HG02852 (cell line): ENCODE data around the gene CRACR2A.

Source experiments
- ATAC-seq: cut with Tn5 transposase; IDR thresholded peaks from one replicate; pipeline ENCODE4 v1.9.1; 2021; ENCODE audit warnings: mild to moderate bottlenecking, moderate library complexity; ENCODE audit not compliant: unreplicated experiment

CRACR2A gene

GRCh38 chr12:3752096-3752709, 706 bp downstream of the CRACR2A start:
- ATAC-seq, result peak; percentile 74

GRCh38 chr12:3751151-3752095, 1.5 kb downstream of the CRACR2A start:
- no peak for ATAC-seq

GRCh38 chr12:3750616-3751015, 2.3 kb downstream of the CRACR2A start:
- ATAC-seq, result no peak

GRCh38 chr12:3748620-3749019, 4.3 kb downstream of the CRACR2A start:
- no peak for ATAC-seq

GRCh38 chr12:3747976-3748619, 4.8 kb downstream of the CRACR2A start:
- no peak for ATAC-seq

GRCh38 chr12:3747543-3747942, 5.4 kb downstream of the CRACR2A start:
- ATAC-seq, result no peak

- no peak for ATAC-seq
Measured at GRCh38 chr12:3746758-3747157, 6.2 kb downstream of the CRACR2A start.

GRCh38 chr12:3745152-3745551, 7.8 kb downstream of the CRACR2A start:
- no peak for ATAC-seq

- ATAC-seq, result no peak
Measured at GRCh38 chr12:3744229-3744901, 8.5 kb downstream of the CRACR2A start.

GRCh38 chr12:3743803-3744202, 9.1 kb downstream of the CRACR2A start:
- no peak for ATAC-seq

- no peak for ATAC-seq
Measured at GRCh38 chr12:3741882-3742672, 10.8 kb downstream of the CRACR2A start.

- no peak for ATAC-seq
Measured at GRCh38 chr12:3740480-3741231, 12.3 kb downstream of the CRACR2A start.

GRCh38 chr12:3735432-3735831, 17.5 kb downstream of the CRACR2A start:
- no peak for ATAC-seq

GRCh38 chr12:3732901-3733300, 20.0 kb downstream of the CRACR2A start:
- ATAC-seq, result no peak

GRCh38 chr12:3730111-3730510, 22.8 kb downstream of the CRACR2A start:
- no peak for ATAC-seq

GRCh38 chr12:3728686-3729085, 24.2 kb downstream of the CRACR2A start:
- ATAC-seq, result no peak

- ATAC-seq, result peak; percentile 95
Measured at GRCh38 chr12:3727877-3728632, 24.9 kb downstream of the CRACR2A start.

GRCh38 chr12:3727354-3727753, 25.6 kb downstream of the CRACR2A start:
- no peak for ATAC-seq

- ATAC-seq, result no peak
Measured at GRCh38 chr12:3726456-3726855, 26.5 kb downstream of the CRACR2A start.
